HFFc6 (cell line): ENCODE measurements around the gene AGMO. TPM values are rescaled to one million over a fixed set of nuclear protein-coding genes. Genes with fewer than 3 reads are reported as not detected.
"Not testable (repeated sequence)": the region's sequence is repeated elsewhere in the genome, so short reads cannot be mapped to it uniquely, and the experiment has no call there.

Source experiments
- DNase-seq: peaks from one replicate; pipeline ENCODE4 v3.0.0-alpha.2; 2018
- H3K27ac Mint-ChIP-seq: 2 replicates; pipeline ENCODE4 v1.8.0; 2020; ENCODE audit warnings: mild to moderate bottlenecking, mixed read lengths
- H3K27me3 Mint-ChIP-seq: 2 replicates; pipeline ENCODE4 v1.8.0; 2021; ENCODE audit warnings: mild to moderate bottlenecking, moderate library complexity, mixed read lengths; ENCODE audit not compliant: insufficient read depth
- H3K36me3 Mint-ChIP-seq: 2 replicates; pipeline ENCODE4 v1.8.0; 2021; ENCODE audit warnings: low read depth, mixed read lengths
- H3K4me1 Mint-ChIP-seq: 2 replicates; pipeline ENCODE4 v1.8.0; 2020; ENCODE audit warnings: low read depth, mixed read lengths
- H3K4me3 Mint-ChIP-seq: 2 replicates; pipeline ENCODE4 v1.8.0; 2020; ENCODE audit warnings: mild to moderate bottlenecking, moderate library complexity, mixed read lengths
- H3K9me3 Mint-ChIP-seq: 2 replicates; pipeline ENCODE4 v1.8.0; 2020; ENCODE audit warnings: mild to moderate bottlenecking, mixed read lengths
- total RNA-seq, 6 experiments: library from RNA; stranded (reverse); fragmentation: NEBNext Ultra II Directional; extraction: Animal tissue kit (Norgen Biotek cat#: 25700); gene quantifications; 2 replicates in 1 of 6; 3 replicates in 5 of 6; pipeline ENCODE4 v1.2.3, GENCODE V29; 2021
- TF ChIP-seq, protein P1 (sequence below): fragments of 200-600 bp; sonication (generic); IDR thresholded peaks from 2 replicates; pipeline ENCODE4 v1.5.0; 2021; ENCODE audit warnings: antibody characterized with exemption, mild to moderate bottlenecking

The AGMO gene
- total RNA-seq, 6 experiments from 2014 or later: 0.07 to 0.09 TPM; not detected in 4

DNA sequence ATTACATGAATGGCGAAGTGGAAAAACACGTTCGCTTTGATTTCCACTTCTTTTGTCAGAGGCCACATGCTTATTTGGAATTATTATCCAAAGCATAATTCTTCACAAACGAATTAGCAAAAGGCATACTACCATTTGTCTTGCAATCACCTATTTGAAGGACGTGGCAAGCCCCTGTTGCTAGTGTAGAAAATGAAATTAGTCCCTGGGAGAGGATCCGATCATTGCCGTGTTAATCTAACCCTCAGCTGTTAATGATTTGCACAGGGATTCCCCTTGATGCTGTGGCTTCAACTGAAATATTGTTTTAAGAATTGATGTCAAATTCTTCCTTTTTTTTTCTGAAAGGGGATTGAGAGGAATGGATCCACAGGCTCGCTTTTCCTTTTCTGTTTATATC, 4.6 kb downstream of the AGMO start:
- Mint-ChIP-seq H3K36me3 (no peaks in the 10 kb centered on the region), H3K4me3 (peak overlapping the region; percentile 68), H3K27me3 (no peaks in the 10 kb centered on the region), H3K9me3 (no peaks in the 10 kb centered on the region), H3K27ac (peak overlapping the region; percentile 31; the same call in 1 of the 2 replicates), H3K4me1 (peaks cover 67% of the 10 kb centered on the region)
- TF ChIP-seq, protein P1, sequence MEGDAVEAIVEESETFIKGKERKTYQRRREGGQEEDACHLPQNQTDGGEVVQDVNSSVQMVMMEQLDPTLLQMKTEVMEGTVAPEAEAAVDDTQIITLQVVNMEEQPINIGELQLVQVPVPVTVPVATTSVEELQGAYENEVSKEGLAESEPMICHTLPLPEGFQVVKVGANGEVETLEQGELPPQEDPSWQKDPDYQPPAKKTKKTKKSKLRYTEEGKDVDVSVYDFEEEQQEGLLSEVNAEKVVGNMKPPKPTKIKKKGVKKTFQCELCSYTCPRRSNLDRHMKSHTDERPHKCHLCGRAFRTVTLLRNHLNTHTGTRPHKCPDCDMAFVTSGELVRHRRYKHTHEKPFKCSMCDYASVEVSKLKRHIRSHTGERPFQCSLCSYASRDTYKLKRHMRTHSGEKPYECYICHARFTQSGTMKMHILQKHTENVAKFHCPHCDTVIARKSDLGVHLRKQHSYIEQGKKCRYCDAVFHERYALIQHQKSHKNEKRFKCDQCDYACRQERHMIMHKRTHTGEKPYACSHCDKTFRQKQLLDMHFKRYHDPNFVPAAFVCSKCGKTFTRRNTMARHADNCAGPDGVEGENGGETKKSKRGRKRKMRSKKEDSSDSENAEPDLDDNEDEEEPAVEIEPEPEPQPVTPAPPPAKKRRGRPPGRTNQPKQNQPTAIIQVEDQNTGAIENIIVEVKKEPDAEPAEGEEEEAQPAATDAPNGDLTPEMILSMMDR: no peak
- no peak for DNase-seq

DNA sequence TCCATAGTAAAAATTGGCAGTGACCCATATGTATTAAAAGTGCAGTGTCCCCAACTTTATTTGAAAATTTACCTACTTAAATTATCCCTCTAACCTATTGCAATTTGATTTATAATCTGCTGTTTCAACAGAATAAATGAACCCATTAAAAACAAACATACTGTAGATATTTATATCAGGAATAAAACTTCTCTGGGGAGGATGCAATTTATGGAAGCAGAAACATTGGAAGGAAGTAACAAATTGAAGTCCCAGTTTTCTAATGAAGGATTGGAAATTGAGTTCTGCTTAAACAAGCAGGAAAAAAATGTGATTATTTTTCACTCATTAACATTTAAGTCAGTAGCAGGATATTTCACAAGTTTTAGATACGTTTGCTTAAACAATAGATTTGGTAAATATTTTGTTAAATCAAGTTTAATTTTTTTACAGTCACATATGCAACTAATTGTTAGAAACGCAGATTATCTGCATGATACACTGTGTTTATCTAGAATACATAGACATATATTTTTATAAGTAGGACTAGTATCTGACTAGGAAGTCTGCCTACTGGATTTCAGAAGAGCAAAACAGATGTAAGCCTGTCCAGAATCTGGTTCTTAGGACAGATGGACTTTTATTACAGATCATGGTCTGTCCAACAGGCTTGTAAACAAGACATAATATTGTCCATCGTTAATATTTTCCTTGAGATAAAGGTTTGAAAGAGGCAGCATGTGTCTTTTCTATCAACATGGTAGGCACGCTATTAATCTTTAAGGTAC, 5.3 kb downstream of the AGMO start:
- DNase-seq: no peak
- Mint-ChIP-seq H3K27me3 (no peaks in the 10 kb centered on the region), H3K4me3 (peak overlapping the region; percentile 68), H3K36me3 (no peaks in the 10 kb centered on the region), H3K4me1 (peaks cover 61% of the 10 kb centered on the region), H3K27ac (no peak overlapping the region), H3K9me3 (no peaks in the 10 kb centered on the region)
- TF ChIP-seq, protein P1: no peak

DNA sequence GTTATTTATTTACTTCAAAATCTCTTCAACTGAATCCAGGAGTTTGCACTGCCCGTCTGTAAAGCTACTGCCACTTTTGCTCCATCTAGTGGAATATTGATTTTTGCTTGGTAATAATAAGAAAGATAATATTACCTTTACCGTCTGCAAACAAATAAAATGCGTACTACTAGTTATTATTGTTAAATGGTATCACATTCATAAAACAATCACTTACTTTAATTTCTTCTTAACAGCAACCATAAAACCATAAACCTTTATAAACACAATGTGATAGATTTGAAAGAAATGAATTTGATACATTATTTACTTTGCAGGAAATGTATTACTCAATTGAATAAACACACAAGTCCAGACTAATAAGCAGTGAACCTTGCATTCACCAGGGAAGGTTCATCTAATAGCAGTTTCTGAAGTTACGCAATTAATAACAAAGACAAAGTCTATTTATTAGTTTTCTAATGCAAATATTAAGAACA, 6.4 kb downstream of the AGMO start:
- no peak overlapping the region for H3K4me3 Mint-ChIP-seq
- H3K27me3 Mint-ChIP-seq: no peaks in the 10 kb centered on the region
- H3K4me1 Mint-ChIP-seq: peaks cover 54% of the 10 kb centered on the region
- peak; percentile 47 for DNase-seq
- no peak overlapping the region for H3K27ac Mint-ChIP-seq
- H3K9me3 Mint-ChIP-seq: no peaks in the 10 kb centered on the region
- TF ChIP-seq, protein P1: peak; percentile 69
- H3K36me3 Mint-ChIP-seq: no peaks in the 10 kb centered on the region

DNA sequence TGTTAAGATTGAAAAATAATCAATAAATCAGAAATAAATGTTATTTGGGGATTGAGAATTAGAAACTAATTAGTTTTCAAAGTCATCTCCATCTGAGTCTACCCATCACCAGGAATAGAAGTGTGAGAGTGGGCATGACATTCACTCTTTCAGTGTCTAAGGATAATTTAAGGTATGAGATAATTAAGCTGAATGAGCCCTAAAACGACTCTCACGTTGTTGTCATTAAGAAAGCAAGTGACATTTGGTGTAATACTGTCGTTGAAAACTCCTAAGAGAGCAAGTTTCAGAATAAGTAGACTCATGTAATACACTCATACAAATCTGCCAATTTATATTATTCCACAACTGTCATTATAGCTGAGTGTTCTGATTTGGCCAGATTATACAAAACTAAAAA, 7.1 kb downstream of the AGMO start:
- Mint-ChIP-seq H3K27me3 (no peaks in the 10 kb centered on the region), H3K36me3 (no peaks in the 10 kb centered on the region), H3K27ac (no peak overlapping the region), H3K4me1 (peaks cover 54% of the 10 kb centered on the region), H3K4me3 (no peak overlapping the region), H3K9me3 (no peaks in the 10 kb centered on the region)
- no peak for DNase-seq
- TF ChIP-seq, protein P1: no peak

DNA sequence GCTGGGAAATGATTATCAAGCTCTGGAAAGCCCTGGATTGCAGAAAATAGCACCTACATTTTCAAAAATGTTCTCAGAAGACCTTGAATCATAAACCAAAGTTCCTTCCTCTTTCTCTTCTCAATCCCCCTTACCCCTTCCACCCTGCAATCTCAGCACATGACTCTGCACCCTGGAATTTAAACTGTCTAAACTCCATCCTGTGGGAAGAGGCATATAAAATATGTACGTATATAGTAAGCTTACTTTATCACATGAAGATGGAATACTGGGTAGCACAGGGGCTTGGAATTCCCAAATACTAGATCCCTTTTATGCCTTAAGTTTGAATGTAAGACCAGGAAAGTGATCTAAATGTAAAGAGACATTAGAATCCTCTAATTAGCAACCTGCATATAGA, 7.7 kb downstream of the AGMO start:
- peak overlapping the region; percentile 85 for H3K27ac Mint-ChIP-seq

DNA sequence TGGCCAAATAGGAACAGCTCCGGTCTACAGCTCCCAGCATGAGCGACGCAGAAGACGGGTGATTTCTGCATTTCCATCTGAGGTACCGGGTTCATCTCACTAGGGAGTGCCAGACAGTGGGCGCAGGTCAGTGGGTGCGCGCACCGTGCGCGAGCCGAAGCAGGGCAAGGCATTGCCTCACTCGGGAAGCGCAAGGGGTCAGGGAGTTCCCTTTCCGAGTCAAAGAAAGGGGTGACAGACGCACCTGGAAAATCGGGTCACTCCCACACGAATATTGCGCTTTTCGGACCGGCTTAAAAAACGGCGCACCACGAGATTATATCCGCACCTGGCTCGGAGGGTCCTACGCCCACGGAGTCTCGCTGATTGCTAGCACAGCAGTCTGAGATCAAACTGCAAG, 14.5 kb downstream of the AGMO start:
- not testable (repeated sequence) for H3K36me3 Mint-ChIP-seq, H3K27ac Mint-ChIP-seq, H3K9me3 Mint-ChIP-seq, DNase-seq, H3K4me1 Mint-ChIP-seq, H3K27me3 Mint-ChIP-seq
- H3K4me3 Mint-ChIP-seq: peak overlapping the region; percentile 85

More for the DNA sequence above, 7.7 kb downstream of the AGMO start:
- Mint-ChIP-seq H3K36me3 (no peaks in the 10 kb centered on the region), H3K4me1 (peaks cover 48% of the 10 kb centered on the region), H3K27me3 (no peaks in the 10 kb centered on the region), H3K4me3 (peak overlapping the region; percentile 60), H3K9me3 (no peaks in the 10 kb centered on the region)
- TF ChIP-seq, protein P1: no peak
- peak; percentile 17 for DNase-seq
